ENCODE measurements around the gene F8.
"Not testable (repeated sequence)": the region's sequence is repeated elsewhere in the genome, so short reads cannot be mapped to it uniquely, and the experiment has no call there.

The F8 gene

DNA sequence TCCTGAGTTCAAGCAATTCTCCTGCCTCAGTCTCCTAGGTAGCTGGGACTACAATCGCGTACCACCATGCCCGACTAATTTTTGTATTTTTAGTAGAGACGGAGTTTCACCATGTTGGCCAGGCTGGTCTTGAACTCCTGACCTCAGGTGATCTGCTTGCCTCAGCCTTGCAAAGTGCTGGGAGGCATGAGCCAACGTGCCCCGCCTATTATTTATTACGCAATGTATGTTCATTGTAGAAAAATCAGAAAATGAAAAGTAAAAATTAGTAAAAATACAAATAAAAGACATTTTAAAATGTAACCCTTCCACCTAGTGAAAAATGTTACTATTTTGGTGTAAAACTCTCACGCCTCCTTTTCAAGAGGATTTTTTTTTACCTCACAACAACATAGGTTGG, 122.2 kb downstream of the F8 start:
- Histone ChIP-seq H3K27me3 (ENCODE audit: control insufficient read depth, insufficient read depth, low read length) (peaks cover 3% of the 10 kb centered on the region), H3K4me3 (ENCODE audit: low read length) (no peak overlapping the region), H3K9me3 (replicated peaks; ENCODE audit: low read length) (no peaks in the 10 kb centered on the region), H3K36me3 (ENCODE audit: insufficient read depth, low read length) (no peaks in the 10 kb centered on the region), H3K4me2 (ENCODE audit: low read length) (no peak overlapping the region), H3K4me1 (ENCODE audit: control insufficient read depth, insufficient read depth, low read length) (no peaks in the 10 kb centered on the region), H3K9ac (ENCODE audit: low read depth, low read length) (no peak overlapping the region)

DNA sequence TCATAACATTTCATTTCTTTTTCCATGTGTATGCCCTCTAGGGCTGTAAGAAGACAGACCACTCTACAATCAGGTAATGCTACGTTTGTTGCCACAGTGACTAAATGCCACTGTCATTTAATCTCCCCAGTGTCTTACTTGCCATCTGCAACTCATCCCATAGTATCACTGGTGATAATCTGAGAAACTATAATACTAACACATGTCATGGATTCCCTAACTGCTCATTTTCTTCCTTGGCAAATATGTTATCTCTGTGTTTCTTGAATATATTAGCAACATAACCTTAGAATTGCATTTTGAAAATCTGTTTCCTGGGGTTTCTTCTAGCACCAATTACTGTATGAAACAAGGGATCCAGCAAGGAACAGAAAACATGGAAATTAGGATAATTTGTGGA, 130.2 kb downstream of the F8 start:
- H3K9me3 ChIP-seq (replicated peaks; ENCODE audit: low read length), result no peaks in the 10 kb centered on the region
- no peaks in the 10 kb centered on the region for H3K27me3 ChIP-seq (ENCODE audit: control insufficient read depth, insufficient read depth, low read length)
- no peak overlapping the region for H3K4me2 ChIP-seq (ENCODE audit: low read length)
- no peaks in the 10 kb centered on the region for H3K4me1 ChIP-seq (ENCODE audit: control insufficient read depth, insufficient read depth, low read length)
- H3K36me3 ChIP-seq (ENCODE audit: insufficient read depth, low read length), result no peaks in the 10 kb centered on the region
- no peak overlapping the region for H3K4me3 ChIP-seq (ENCODE audit: low read length)
- H3K9ac ChIP-seq (ENCODE audit: low read depth, low read length), result no peak overlapping the region

DNA sequence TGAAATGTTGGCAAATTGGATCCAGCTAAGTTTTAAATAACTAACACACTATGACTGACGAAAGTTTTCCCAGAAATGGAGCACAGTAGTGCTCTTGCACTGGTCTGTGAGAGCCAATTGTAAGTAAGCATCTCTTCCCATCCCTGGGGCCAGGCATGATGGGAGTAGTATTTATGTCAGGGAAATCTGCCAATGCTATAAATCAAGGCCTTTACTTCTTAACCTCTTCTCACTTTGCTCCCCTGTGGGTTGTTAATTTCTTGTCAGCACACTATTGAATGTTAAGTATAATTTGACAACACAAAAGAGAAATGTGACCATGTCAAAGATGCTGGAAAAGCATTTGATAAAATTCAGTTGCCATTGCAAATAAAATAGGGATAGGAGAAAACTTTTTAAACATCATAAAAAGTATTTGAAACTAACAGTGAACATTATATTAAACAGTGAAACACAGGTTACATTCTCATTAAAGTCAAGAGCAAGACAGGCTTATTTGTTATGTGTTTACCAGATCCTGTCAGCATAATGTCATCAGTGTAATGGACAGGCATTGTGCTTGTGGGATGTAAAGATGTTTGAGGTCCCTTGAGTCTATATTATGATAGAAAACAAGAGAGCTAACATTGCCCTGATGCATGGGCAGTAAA, 131.4 kb downstream of the F8 start:
- H3K27me3 ChIP-seq (ENCODE audit: control insufficient read depth, insufficient read depth, low read length), result no peaks in the 10 kb centered on the region
- no peak overlapping the region for H3K4me2 ChIP-seq (ENCODE audit: low read length)
- H3K4me1 ChIP-seq (ENCODE audit: control insufficient read depth, insufficient read depth, low read length), result no peaks in the 10 kb centered on the region
- no peaks in the 10 kb centered on the region for H3K9me3 ChIP-seq (replicated peaks; ENCODE audit: low read length)
- no peak overlapping the region for H3K9ac ChIP-seq (ENCODE audit: low read depth, low read length)
- H3K4me3 ChIP-seq (ENCODE audit: low read length), result no peak overlapping the region
- H3K36me3 ChIP-seq (ENCODE audit: insufficient read depth, low read length), result no peaks in the 10 kb centered on the region

DNA sequence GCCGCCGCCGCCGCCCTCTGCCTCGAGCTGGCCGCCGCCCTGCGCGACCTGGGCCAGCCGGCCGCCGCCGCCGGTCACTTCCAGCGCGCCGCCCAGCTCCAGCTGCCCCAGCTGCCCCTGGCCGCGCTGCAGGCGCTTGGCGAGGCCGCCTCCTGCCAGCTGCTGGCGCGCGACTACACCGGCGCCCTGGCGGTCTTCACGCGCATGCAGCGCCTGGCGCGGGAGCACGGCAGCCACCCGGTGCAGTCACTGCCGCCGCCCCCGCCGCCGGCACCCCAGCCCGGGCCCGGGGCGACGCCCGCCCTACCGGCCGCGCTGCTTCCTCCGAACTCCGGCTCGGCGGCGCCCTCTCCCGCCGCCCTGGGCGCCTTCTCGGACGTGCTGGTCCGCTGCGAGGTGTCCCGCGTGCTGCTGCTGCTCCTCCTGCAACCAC, 135.7 kb downstream of the F8 start:
- H3K36me3 ChIP-seq (ENCODE audit: insufficient read depth, low read length), result not testable (repeated sequence)

DNA sequence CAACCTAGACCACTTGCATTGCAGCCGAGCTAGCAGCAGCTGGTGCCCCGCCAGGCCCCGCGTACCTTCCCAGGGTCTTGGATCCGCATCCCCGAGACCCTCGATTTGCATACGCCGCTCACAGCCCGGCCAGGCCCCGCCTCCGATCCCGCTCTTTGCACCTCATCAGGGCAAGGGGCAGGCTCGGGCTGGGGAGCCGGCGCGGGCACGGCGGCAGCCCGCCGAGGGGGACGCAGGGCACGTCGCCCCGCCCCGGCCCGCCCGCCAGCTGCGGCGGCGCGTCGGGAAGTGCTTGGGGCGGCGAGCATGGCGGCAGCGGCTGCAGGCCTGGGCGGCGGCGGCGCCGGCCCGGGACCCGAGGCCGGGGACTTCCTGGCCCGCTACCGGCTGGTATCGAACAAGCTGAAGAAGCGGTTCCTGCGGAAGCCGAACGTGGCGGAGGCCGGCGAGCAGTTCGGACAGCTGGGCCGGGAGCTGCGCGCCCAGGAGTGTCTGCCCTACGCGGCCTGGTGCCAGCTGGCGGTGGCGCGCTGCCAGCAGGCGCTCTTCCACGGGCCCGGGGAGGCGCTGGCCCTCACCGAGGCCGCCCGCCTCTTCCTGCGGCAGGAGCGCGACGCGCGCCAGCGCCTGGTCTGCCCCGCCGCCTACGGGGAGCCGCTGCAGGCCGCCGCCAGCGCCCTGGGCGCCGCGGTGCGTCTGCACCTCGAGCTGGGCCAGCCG, 136.3 kb downstream of the F8 start, which contains the start of gene F8A1:
F8A1 (plus strand) TSS at position 287 of the 720 bp plus-strand sequence; CDS start at position 307, 20 bp downstream.
- not testable (repeated sequence) for H3K9me3 ChIP-seq (replicated peaks; ENCODE audit: low read length); H3K9ac ChIP-seq (ENCODE audit: low read depth, low read length); H3K4me1 ChIP-seq (ENCODE audit: control insufficient read depth, insufficient read depth, low read length); H3K36me3 ChIP-seq (ENCODE audit: insufficient read depth, low read length); H3K27me3 ChIP-seq (ENCODE audit: control insufficient read depth, insufficient read depth, low read length); H3K4me3 ChIP-seq (ENCODE audit: low read length); H3K4me2 ChIP-seq (ENCODE audit: low read length)

More for the DNA sequence above, 135.7 kb downstream of the F8 start:
- H3K27me3 ChIP-seq (ENCODE audit: control insufficient read depth, insufficient read depth, low read length); H3K9ac ChIP-seq (ENCODE audit: low read depth, low read length); H3K4me1 ChIP-seq (ENCODE audit: control insufficient read depth, insufficient read depth, low read length); H3K9me3 ChIP-seq (replicated peaks; ENCODE audit: low read length); H3K4me3 ChIP-seq (ENCODE audit: low read length); H3K4me2 ChIP-seq (ENCODE audit: low read length): not testable (repeated sequence)

DNA sequence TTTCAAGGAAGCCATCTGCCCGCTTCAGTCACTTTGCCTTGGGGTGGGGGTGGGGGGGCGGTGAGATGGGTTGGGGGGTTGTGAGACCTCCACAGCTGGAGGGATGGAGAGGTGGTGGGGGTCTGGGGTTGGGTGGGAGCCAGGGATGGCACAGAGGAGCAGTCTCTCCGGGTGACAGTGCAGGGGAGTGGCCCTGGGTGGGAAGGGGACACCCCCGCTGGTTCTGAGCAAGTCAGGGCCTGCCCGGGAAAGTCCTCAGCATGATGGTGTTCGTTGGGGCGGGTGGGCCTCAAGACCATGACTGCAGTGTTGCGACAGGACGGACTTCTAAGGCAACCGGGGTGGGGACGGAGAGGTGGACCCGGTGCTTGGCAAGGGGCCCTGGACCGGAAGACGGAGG, 137.0 kb downstream of the F8 start:
- H3K9me3 ChIP-seq (replicated peaks; ENCODE audit: low read length); H3K27me3 ChIP-seq (ENCODE audit: control insufficient read depth, insufficient read depth, low read length); H3K4me1 ChIP-seq (ENCODE audit: control insufficient read depth, insufficient read depth, low read length); H3K4me3 ChIP-seq (ENCODE audit: low read length); H3K36me3 ChIP-seq (ENCODE audit: insufficient read depth, low read length); H3K4me2 ChIP-seq (ENCODE audit: low read length); H3K9ac ChIP-seq (ENCODE audit: low read depth, low read length): not testable (repeated sequence)

DNA sequence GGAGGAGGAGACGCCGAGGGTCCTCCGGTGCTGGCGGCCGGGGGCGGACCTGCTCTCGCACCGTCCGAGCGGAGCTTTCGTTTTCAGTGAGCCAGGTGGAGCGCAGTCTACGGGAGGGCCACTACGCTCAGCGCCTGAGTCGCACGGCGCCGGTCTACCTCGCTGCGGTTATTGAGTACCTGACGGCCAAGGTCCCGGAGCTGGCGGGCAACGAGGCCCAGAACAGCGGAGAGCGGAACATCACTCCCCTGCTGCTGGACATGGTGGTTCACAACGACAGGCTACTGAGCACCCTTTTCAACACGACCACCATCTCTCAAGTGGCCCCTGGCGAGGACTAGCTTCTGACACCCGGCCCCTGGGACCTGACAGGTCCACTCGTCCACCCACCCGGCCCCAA, 137.5 kb downstream of the F8 start:
- not testable (repeated sequence) for H3K4me1 ChIP-seq (ENCODE audit: control insufficient read depth, insufficient read depth, low read length); H3K4me3 ChIP-seq (ENCODE audit: low read length); H3K4me2 ChIP-seq (ENCODE audit: low read length); H3K36me3 ChIP-seq (ENCODE audit: insufficient read depth, low read length); H3K27me3 ChIP-seq (ENCODE audit: control insufficient read depth, insufficient read depth, low read length); H3K9ac ChIP-seq (ENCODE audit: low read depth, low read length); H3K9me3 ChIP-seq (replicated peaks; ENCODE audit: low read length)

DNA sequence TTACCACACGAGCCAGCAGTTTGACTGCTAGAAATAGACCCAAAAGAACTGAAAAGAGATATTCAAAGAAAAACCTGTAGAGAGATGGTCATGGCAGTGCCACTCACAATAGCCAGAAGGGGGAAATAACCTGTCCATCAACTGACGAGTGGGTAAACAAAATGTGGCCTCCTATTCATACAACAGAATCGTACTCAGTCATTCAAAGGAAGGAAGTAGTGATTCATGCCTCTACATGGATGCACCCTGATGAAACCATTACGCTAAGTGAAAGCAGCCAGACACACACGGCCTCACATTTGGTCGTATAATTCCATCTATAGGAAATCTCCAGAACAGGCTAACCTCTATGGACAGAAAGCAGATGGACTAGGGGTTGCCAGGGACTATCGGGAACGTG, 138.5 kb downstream of the F8 start:
- H3K4me3 ChIP-seq (ENCODE audit: low read length); H3K9me3 ChIP-seq (replicated peaks; ENCODE audit: low read length); H3K4me1 ChIP-seq (ENCODE audit: control insufficient read depth, insufficient read depth, low read length); H3K36me3 ChIP-seq (ENCODE audit: insufficient read depth, low read length); H3K4me2 ChIP-seq (ENCODE audit: low read length); H3K9ac ChIP-seq (ENCODE audit: low read depth, low read length); H3K27me3 ChIP-seq (ENCODE audit: control insufficient read depth, insufficient read depth, low read length): not testable (repeated sequence)

DNA sequence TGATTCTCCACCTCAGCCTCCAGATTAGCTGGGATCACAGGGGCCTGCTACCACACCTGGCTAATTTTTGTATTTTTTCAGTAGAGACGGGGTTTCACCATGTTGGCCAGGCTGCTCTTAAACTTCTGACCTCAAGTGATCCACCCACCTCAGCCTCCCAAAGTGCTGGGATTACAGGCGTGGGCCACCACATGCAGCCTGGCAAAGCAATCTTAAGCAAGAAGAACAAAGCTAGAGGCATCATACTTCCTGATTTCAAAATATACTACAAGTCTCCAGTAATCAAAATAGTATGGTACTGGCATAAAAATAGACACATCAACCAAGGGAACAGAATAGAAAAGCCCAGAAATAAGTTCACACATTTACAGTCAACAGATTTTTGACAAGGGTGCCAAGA, 149.2 kb downstream of the F8 start:
- no peak overlapping the region for H3K9ac ChIP-seq (ENCODE audit: low read depth, low read length)
- no peaks in the 10 kb centered on the region for H3K36me3 ChIP-seq (ENCODE audit: insufficient read depth, low read length)
- H3K4me3 ChIP-seq (ENCODE audit: low read length), result no peak overlapping the region
- H3K4me1 ChIP-seq (ENCODE audit: control insufficient read depth, insufficient read depth, low read length), result no peaks in the 10 kb centered on the region
- H3K27me3 ChIP-seq (ENCODE audit: control insufficient read depth, insufficient read depth, low read length), result no peaks in the 10 kb centered on the region
- no peaks in the 10 kb centered on the region for H3K9me3 ChIP-seq (replicated peaks; ENCODE audit: low read length)
- no peak overlapping the region for H3K4me2 ChIP-seq (ENCODE audit: low read length)

DNA sequence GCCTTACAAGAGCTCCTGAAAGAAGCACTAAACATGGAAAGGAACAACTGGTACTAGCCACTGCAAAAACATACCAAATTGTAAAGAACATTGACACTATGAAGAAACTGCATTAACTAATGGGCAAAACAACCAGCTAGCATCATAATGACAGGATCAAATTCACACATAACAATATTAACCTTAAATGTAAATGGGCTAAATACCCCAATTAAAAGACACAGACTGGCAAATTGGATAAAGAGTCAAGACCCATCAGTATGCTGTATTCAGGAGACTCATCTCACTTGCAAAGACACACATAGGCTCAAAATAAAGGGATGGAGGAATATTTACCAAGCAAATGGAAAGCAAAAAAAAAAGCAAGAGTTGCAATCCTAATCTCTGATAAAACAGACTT, 154.0 kb downstream of the F8 start:
- H3K36me3 ChIP-seq (ENCODE audit: insufficient read depth, low read length); H3K9ac ChIP-seq (ENCODE audit: low read depth, low read length); H3K27me3 ChIP-seq (ENCODE audit: control insufficient read depth, insufficient read depth, low read length); H3K9me3 ChIP-seq (replicated peaks; ENCODE audit: low read length); H3K4me1 ChIP-seq (ENCODE audit: control insufficient read depth, insufficient read depth, low read length); H3K4me2 ChIP-seq (ENCODE audit: low read length); H3K4me3 ChIP-seq (ENCODE audit: low read length): not testable (repeated sequence)

DNA sequence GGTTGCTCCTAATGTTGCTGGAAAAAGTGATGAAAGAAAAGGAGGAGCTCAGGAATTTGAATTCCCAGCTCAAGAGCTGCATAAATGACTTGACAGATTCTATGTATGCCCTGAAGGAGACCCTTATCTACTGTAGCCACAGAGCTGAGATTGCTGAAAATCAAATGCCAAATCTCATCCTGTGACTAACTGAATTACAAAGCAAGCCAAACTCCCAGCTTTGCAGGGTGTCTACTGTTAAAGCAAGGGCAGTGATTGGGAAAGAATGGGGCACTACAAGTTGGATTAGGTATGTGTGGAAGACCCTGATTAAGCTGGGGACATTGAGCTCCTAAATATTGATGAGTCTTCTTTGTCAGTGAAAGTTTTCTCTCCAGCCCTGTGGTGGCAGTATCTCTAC, 167.3 kb downstream of the F8 start:
- Histone ChIP-seq H3K9me3 (replicated peaks; ENCODE audit: low read length) (no peaks in the 10 kb centered on the region), H3K9ac (ENCODE audit: low read depth, low read length) (no peak overlapping the region), H3K4me3 (ENCODE audit: low read length) (no peak overlapping the region), H3K4me2 (ENCODE audit: low read length) (no peak overlapping the region), H3K4me1 (ENCODE audit: control insufficient read depth, insufficient read depth, low read length) (no peaks in the 10 kb centered on the region), H3K27me3 (ENCODE audit: control insufficient read depth, insufficient read depth, low read length) (no peaks in the 10 kb centered on the region), H3K36me3 (ENCODE audit: insufficient read depth, low read length) (no peaks in the 10 kb centered on the region)

DNA sequence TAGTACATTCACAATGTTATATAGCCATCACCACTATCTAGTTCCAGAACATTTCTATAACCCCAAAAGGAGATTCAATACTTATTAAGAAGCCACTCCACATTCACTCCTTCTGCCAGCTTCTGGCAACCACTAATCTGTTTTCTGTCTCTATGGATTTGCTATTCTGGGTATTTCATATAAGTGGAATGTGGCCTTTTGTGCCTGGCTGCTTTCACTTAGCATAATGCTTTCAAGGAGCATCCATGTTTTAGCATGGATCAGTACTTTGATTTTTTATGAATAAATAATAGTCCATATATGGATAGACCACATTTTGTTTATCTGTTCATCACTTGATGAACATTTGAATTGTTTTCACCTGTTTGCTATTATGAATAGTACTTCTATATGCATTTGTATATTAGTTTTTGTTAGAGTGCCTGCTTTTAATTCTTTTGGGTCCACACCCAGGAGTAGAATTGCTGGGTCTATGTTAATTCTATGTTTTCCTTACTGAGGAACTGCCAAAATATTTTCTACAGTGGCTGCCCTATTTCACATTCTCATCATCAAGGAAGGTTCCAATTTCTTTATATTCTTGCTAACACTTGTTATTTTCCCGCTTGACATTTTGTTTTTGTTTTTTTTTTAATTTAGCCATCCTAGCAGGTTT, 171.4 kb downstream of the F8 start:
- no peak overlapping the region for H3K4me3 ChIP-seq (ENCODE audit: low read length)

More for the DNA sequence above, 171.4 kb downstream of the F8 start:
- H3K4me2 ChIP-seq (ENCODE audit: low read length), result no peak overlapping the region
- no peak overlapping the region for H3K9ac ChIP-seq (ENCODE audit: low read depth, low read length)
- no peaks in the 10 kb centered on the region for H3K4me1 ChIP-seq (ENCODE audit: control insufficient read depth, insufficient read depth, low read length)
- H3K27me3 ChIP-seq (ENCODE audit: control insufficient read depth, insufficient read depth, low read length), result no peaks in the 10 kb centered on the region
- no peaks in the 10 kb centered on the region for H3K36me3 ChIP-seq (ENCODE audit: insufficient read depth, low read length)
- no peaks in the 10 kb centered on the region for H3K9me3 ChIP-seq (replicated peaks; ENCODE audit: low read length)
